Thymus (tissue), 11 donors: Measurements from ENCODE around the gene SLC34A3. TPM values are rescaled to one million over a fixed set of nuclear protein-coding genes. Genes with fewer than 3 reads are reported as not detected.
A peak's percentile ranks its signal among the peaks of the same experiment; 100 is the strongest.

ENCODE experiments used
- DNase-seq, 9 donors: peaks; one replicate each; pipeline ENCODE4 v3.0.0-alpha.2; 2013; ENCODE audit warnings: low spot score in 9 of 9, low read depth in 6 of 9, missing footprints in 1 of 9
- H3K27ac ChIP-seq, 2 donors: one replicate each; pipeline ENCODE4 v1.5.1; 2013; ENCODE audit warnings: control low read depth in 1 of 2, low read depth in 1 of 2, low read length in 1 of 2, mild to moderate bottlenecking in 1 of 2, moderate library complexity in 1 of 2
- H3K27me3 ChIP-seq, 2 donors: one replicate each; pipeline ENCODE4 v1.5.1; 2013; ENCODE audit warnings: low read length in 1 of 2; ENCODE audit not compliant: control insufficient read depth in 2 of 2, insufficient read depth in 1 of 2
- H3K36me3 ChIP-seq, 2 donors: one replicate each; pipeline ENCODE4 v1.5.1; 2013; ENCODE audit warnings: low read length in 1 of 2, mild to moderate bottlenecking in 1 of 2, moderate library complexity in 1 of 2; ENCODE audit not compliant: control insufficient read depth in 2 of 2, insufficient read depth in 2 of 2
- H3K4me1 ChIP-seq, 2 donors: one replicate each; pipeline ENCODE4 v1.5.1; 2013; ENCODE audit warnings: low read length in 2 of 2; ENCODE audit not compliant: control insufficient read depth in 2 of 2, insufficient read depth in 2 of 2
- H3K4me3 ChIP-seq, 2 donors: one replicate each; pipeline ENCODE4 v1.5.1; 2013; ENCODE audit warnings: low read length in 2 of 2, control low read depth in 1 of 2, mild to moderate bottlenecking in 1 of 2
- H3K9me3 ChIP-seq, 2 donors: one replicate each; pipeline ENCODE4 v1.5.1; 2013; ENCODE audit warnings: low read length in 1 of 2, mild to moderate bottlenecking in 1 of 2; ENCODE audit not compliant: control insufficient read depth in 2 of 2, insufficient read depth in 1 of 2
- WGBS: extraction: QIAGEN DNeasy Blood & Tissue Kit; methylation state at CpG from one replicate; pipeline ENCODE4 v1.1.7; 2013; 5-methylcytosine and 5-hydroxymethylcytosine counted together
- polyA plus RNA-seq: library from polyadenylated mRNA; stranded (reverse); fragments of 200-250 nt; gene quantifications from one replicate; pipeline ENCODE4 v1.2.3, GENCODE V29; 2013
- total RNA-seq: library from RNA; stranded (reverse); fragments of 120-200 nt; gene quantifications from one replicate; pipeline ENCODE4 v1.2.4, GENCODE V29; 2013
- donor health status: healthy.

The SLC34A3 gene
- total and polyA plus RNA-seq, 2 donors = 0.14 TPM; not detected in 1

- DNase-seq = no peak
These were observed 45.1 kb downstream of the SLC34A3 start for GRCh38 chr9:137275588-137276472.

GRCh38 chr9:137276473-137277328 is 46.0 kb downstream of the SLC34A3 start:
- Histone ChIP-seq H3K9me3 (peaks cover 7 to 11% of the 10 kb centered on the region in 2 donors), H3K4me1 (peaks cover 7 to 39% of the 10 kb centered on the region in 2 donors), H3K27me3 (peaks cover 57 to 90% of the 10 kb centered on the region in 2 donors), H3K27ac (peak overlapping the region in 1 of 2 donors; percentile 10), H3K36me3 (peaks cover 21 to 22% of the 10 kb centered on the region in 2 donors), H3K4me3 (no peak overlapping the region)
- no peak for DNase-seq
- 58% methylated on average over 30 of the region's 30 CpGs for WGBS

More at GRCh38 chr9:137275588-137276472, 45.1 kb downstream of the SLC34A3 start:
- WGBS = 96% methylated on average over 24 of the region's 24 CpGs
- H3K27ac ChIP-seq = no peak overlapping the region
- peaks cover 7 to 11% of the 10 kb centered on the region in 2 donors for H3K9me3 ChIP-seq
- H3K27me3 ChIP-seq = peaks cover 48 to 83% of the 10 kb centered on the region in 2 donors
- H3K4me1 ChIP-seq = peaks cover 16 to 48% of the 10 kb centered on the region in 2 donors
- no peak overlapping the region for H3K4me3 ChIP-seq
- peaks cover 21 to 24% of the 10 kb centered on the region in 2 donors for H3K36me3 ChIP-seq

- DNase-seq = no peak
- Histone ChIP-seq H3K4me3 (peak within 1 kb of the TSS; percentile 8 to 31), H3K9me3 (peaks cover 7 to 11% of the 10 kb centered on the region in 2 donors), H3K4me1 (peaks cover 0 to 31% of the 10 kb centered on the region in 2 donors), H3K27me3 (peaks cover 55 to 92% of the 10 kb centered on the region in 2 donors), H3K27ac (peak within 1 kb of the TSS; percentile 10 to 24), H3K36me3 (peaks cover 15 to 16% of the 10 kb centered on the region in 2 donors)
- 11% methylated on average over 25 of the region's 25 CpGs for whole genome bisulfite sequencing
These were observed 46.8 kb downstream of the SLC34A3 start, which contains the start of gene TOR4A for GRCh38 chr9:137277329-137278041. TOR4A (plus strand) TSS chr9:137277726; CDS start chr9:137278690, 964 bp downstream.

GRCh38 chr9:137278061-137278701 is 47.5 kb downstream of the SLC34A3 start:
- Histone ChIP-seq H3K27ac (no peak overlapping the region), H3K27me3 (peaks cover 54 to 93% of the 10 kb centered on the region in 2 donors), H3K36me3 (peaks cover 8 to 9% of the 10 kb centered on the region in 2 donors), H3K4me1 (peaks cover 0 to 28% of the 10 kb centered on the region in 2 donors), H3K4me3 (peak overlapping the region; percentile 8 to 31), H3K9me3 (peaks cover 7 to 11% of the 10 kb centered on the region in 2 donors)
- 18% methylated on average over 54 of the region's 54 CpGs for WGBS
- no peak for DNase-seq

GRCh38 chr9:137278721-137279711 is 48.3 kb downstream of the SLC34A3 start:
- no peak overlapping the region for H3K4me3 ChIP-seq
- DNase-seq = no peak
- peaks cover under 1% of the 10 kb centered on the region in 2 donors for H3K36me3 ChIP-seq
- 93% methylated on average over 139 of the region's 139 CpGs for WGBS
- peaks cover 0 to 25% of the 10 kb centered on the region in 2 donors for H3K4me1 ChIP-seq
- H3K9me3 ChIP-seq = peaks cover 7 to 11% of the 10 kb centered on the region in 2 donors
- no peak overlapping the region for H3K27ac ChIP-seq
- H3K27me3 ChIP-seq = peaks cover 55 to 94% of the 10 kb centered on the region in 2 donors

GRCh38 chr9:137279741-137280473 is 49.2 kb downstream of the SLC34A3 start:
- Histone ChIP-seq H3K27ac (no peak overlapping the region), H3K4me1 (peaks cover 0 to 22% of the 10 kb centered on the region in 2 donors), H3K27me3 (peaks cover 55 to 94% of the 10 kb centered on the region in 2 donors), H3K9me3 (peaks cover 7 to 11% of the 10 kb centered on the region in 2 donors), H3K36me3 (no peaks in the 10 kb centered on the region), H3K4me3 (no peak overlapping the region)
- no peak for DNase-seq
- WGBS = 95% methylated on average over 41 of the region's 41 CpGs
